HG03432 (cell line): Measurements from ENCODE around the gene NRG4.
"Not testable (repeated sequence)": the region's sequence is repeated elsewhere in the genome, so short reads cannot be mapped to it uniquely, and the experiment has no call there.

Experiments
- ATAC-seq: cut with Tn5 transposase; IDR thresholded peaks from one replicate; pipeline ENCODE4 v1.9.1; 2021; ENCODE audit warnings: mild to moderate bottlenecking, moderate library complexity; ENCODE audit not compliant: unreplicated experiment

Gene NRG4

GRCh38 chr15:75995611-75996010, 16.6 kb downstream of the NRG4 start:
- no peak for ATAC-seq

DNA sequence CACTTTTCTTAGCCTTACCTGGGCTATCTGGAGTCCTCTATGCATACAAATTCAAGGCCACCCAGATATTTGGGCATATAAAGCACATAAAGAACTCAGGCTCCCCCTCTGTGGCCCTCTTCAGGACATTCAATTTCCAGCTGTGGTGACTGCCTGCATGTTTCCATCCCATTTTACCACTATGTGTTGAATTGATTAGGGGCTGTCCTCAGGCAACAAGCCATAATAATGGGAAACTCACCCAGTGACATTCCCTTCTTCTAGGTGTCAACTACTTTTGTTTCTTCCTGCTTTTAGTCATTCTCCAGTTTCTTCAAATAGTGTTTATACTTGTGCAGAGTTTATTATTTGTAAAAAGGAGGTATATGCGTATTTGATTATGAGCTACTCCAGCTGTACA, 18.0 kb downstream of the NRG4 start:
- no peak for ATAC-seq

DNA sequence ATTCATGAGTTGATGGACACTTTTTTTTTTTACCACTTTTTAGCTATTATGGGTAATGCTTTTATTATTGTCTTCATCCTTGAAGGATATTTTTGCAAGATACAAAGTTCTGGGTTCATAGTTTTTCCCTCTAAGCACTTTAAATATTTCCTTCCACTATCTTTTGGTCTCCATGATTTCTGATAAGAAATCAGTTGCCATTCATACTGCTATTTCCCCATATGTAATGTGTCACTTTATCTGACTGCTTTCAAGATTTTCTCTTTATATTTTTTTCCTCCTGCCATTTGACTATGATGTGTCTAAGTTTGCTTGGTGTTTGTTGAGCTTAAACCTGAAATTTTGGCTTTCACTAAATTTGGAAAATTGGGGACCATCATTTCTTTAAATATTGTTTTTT, 19.3 kb downstream of the NRG4 start:
- ATAC-seq: no peak

DNA sequence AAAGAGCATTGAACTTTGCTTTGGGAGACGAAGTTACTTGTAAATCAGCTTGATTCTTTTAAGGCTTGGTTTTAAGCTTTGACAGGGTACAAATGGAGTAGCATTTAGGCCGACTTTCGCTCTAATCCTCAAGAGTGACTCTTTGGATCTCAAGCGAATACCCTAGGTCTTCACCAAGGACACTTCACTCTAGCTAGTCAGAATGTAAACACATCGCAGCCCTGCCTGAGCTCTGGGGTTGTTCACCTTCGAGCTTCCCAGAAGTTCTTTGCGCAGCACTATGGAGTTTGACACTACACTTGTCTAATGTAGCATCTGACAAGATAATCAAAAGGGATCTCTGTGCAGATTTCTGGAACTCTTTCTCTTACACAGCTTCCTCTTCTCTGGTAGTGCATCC, 22.3 kb downstream of the NRG4 start:
- no peak for ATAC-seq

DNA sequence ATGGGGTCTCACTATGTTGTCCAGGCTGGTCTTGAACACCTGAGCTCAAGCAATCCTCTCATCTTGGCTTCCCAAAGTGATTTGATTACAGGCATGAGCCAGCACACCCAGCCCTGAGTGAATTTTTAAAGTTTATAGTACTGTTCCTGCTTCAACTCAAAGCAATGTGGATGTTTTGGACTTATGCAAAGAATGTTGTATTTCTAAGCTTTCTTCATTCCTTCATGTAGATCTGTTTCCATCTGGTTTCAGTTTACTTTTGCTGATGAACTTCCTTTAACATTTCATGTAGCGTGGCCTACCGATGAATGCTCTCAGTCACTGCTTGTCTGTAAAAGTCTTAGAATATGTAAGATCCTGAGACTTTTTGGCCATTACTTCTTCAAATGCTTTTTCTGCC, 23.2 kb downstream of the NRG4 start:
- ATAC-seq: no peak

GRCh38 chr15:75985971-75986370, 26.3 kb downstream of the NRG4 start:
- no peak for ATAC-seq

GRCh38 chr15:75984706-75985105, 27.5 kb downstream of the NRG4 start:
- ATAC-seq: not testable (repeated sequence)

DNA sequence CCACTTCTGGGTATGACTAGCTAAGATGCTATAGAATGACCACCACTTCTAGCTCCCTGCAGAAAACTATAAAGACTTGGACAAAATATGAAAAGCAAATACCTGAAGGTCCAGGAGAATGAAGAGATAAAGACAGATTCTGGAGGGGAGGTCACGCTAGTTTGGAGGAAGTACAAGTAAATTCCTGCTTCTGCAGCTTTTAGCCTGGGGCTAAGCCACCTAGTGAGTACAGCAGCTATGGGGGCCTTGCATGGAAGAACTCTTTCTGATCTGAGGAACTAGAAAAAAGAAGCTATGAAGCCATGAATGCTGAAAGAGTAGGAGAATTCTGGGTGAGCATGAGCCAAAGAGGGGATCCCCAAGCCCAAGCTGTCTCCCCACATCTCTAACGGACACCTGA, 29.8 kb downstream of the NRG4 start:
- no peak for ATAC-seq

- no peak for ATAC-seq
Observed at GRCh38 chr15:75981149-75981815, 30.9 kb downstream of the NRG4 start.

DNA sequence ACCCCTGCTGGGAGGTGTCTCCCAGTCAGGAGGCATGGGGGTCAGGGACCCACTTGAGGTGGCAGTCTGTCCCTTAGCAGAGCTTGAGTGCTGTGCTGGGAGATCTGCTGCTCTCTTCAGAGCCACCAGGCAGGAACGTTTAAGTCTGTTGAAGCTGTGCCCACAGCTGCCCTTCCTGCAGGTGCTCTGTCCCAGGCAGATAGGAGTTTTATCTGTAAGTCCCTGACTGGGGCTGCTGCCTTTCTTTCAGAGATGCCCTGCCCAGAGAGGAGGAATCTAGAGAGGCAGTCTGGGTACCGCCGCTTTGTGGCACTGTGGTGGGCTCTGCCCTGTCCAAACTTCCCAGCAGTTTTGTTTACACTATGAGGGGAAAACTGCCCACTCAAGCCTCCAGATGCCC, 35.5 kb downstream of the NRG4 start:
- ATAC-seq: not testable (repeated sequence)

DNA sequence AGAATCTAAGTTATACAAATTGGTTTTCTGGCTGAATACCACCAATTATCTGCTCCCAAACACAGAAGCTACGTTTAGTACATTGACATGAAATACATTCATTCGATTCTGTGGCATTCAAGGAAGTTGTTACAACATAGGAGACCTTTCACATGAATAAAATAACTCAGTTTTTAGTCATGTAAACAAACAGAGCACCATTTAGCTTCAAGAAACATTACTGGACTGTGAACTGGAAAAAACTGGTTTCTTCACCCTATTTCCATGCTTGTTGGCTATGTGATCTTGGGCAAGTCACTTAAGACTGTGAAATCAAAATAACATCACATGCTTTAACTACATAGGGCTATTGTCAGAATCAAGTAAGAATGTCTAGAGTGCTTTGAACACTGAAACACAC, 46.2 kb downstream of the NRG4 start:
- no peak for ATAC-seq

- ATAC-seq: no peak
Observed at GRCh38 chr15:75961331-75961730, 50.9 kb downstream of the NRG4 start.

DNA sequence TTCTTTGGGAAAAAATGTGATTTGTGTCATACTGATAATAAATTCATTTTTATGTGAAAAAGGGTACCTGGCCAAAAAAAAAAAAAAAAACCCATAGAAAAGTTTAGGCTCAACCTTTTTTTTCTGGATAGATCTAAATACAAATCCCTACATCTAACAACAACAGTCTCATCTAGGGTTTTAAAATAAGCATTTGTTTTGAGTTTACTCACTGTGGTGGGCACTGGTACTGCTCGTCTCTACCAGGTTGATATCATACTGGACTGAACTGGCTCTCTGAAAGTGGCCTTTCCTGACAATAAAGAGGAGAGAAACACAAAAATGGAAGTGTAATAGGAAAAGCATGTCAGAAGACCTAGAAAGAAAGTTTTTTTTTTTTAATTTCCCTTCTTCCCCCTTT, 56.5 kb downstream of the NRG4 start:
- ATAC-seq: no peak

- ATAC-seq: no peak
Observed at GRCh38 chr15:75952525-75952924, 59.7 kb downstream of the NRG4 start.

GRCh38 chr15:75948761-75949296, 63.4 kb downstream of the NRG4 start:
- ATAC-seq: no peak

- ATAC-seq: no peak
Observed at GRCh38 chr15:75947092-75947491, 65.1 kb downstream of the NRG4 start.

DNA sequence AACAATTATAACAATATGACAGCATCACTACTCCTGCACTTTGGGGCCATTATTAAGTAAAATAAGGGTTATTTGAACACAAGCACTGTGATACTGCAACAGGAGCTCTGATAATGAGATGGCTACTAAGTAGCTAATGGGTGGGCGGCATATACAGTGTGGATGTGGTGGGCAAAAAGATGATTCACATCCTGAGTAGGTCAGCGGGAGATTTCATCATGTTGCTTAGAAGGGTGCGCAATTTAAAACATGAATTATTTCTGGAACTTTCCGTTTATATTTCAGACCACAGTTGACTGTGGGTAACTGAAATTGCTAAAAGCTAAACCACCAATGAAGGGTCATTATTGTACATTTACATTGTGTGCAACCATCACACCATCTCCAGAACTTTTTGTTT, 66.3 kb downstream of the NRG4 start:
- no peak for ATAC-seq

DNA sequence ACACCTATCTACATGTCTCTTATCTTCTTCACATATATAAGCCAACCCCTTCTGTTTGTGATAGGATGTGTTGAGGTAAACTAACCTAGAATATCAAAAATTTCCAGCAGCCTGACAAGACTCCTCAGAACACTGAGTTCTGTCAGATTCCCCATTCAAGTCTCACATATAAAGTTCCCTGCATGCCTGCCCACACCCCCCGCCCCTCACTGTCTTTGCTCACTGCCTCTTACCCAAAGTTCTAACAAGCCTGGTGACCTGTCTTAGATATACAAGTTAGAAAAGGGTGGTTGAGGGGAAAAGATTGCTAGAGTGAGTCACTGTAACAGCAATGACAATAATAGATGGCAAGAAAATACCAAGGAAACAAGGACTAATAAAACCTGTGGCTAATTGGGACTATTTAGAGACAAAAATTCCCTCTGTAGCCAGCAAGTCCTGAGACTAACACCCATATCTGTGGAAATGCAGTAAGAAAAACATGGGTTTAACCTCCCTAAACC, 68.5 kb downstream of the NRG4 start:
- ATAC-seq: no peak

DNA sequence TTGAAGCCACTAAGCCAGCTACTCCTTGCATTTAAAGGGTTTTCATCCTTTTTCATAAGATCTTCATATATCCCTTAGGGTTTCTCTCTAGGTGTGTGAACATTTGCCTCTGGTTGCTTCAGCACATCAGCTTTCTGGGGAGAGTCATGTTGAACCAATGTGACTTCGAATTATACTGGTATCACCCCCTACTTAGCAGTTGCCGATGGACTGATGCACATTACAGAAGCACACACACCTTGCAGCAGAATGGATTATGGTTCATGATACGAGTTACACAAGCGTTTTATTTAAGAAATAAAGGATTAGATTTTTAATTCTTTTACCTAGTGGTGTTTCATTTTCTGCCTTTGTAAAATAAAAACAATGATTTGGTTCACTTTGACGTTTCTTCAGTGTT, 69.0 kb downstream of the NRG4 start:
- ATAC-seq: no peak

DNA sequence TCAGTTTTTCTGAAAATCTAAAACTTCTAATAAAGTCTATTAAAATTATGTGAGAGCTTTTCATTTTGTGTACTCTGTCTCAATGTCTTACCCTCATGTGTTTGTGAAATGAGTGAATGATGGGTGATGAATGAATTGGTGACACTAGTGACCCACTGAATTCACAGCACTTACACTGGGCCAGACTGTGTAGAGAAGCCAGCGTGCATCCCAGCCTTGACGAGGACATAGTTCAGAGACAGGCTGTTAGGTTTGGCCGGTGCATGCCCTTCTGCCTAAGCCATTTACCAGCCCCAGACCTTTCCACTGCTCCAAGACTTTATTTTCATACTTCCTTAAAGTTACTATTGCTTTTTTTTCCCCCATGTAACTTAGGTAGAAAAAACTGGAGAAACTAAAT, 69.8 kb downstream of the NRG4 start:
- no peak for ATAC-seq

GRCh38 chr15:75930866-75931265, 81.4 kb downstream of the NRG4 start:
- no peak for ATAC-seq

- ATAC-seq: no peak
Observed at GRCh38 chr15:75929799-75930565, 82.2 kb downstream of the NRG4 start.
